Activated CD4-positive, alpha-beta T cell treated with anti-CD3 and anti-CD28 coated beads, Interleukin-2, amount 10 ng/mL, durations not matched to agents 7 days and 5 days (primary cell): Measurements from ENCODE around the gene REPS1. TPM values are rescaled to one million over a fixed set of nuclear protein-coding genes. Genes with fewer than 3 reads are reported as not detected.
"Not testable (repeated sequence)": the region's sequence is repeated elsewhere in the genome, so short reads cannot be mapped to it uniquely, and the experiment has no call there.

Experiments used
- CTCF ChIA-PET: fragments of 350-600 bp; sonication (Branson Sonifier 250); formaldehyde crosslinking; loops from one replicate; lab custom pipeline; 2021; ENCODE audit warnings: antibody characterized with exemption; lab: Charles Lee
- POLR2A ChIA-PET: fragments of 350-600 bp; sonication (Branson Sonifier 250); formaldehyde crosslinking; loops from one replicate; lab custom pipeline; 2021; ENCODE audit warnings: antibody characterized with exemption; lab: Charles Lee
- DNase-seq: peaks from one replicate; pipeline ENCODE4 v3.0.0-alpha.2; 2020
- H3K27ac Mint-ChIP-seq: one replicate; pipeline ENCODE4 v1.8.0; 2021; ENCODE audit warnings: mild to moderate bottlenecking, moderate library complexity, mixed read lengths
- H3K27me3 Mint-ChIP-seq: one replicate; pipeline ENCODE4 v1.8.0; 2021; ENCODE audit warnings: mixed read lengths
- H3K36me3 Mint-ChIP-seq: one replicate; pipeline ENCODE4 v1.8.0; 2021; ENCODE audit warnings: low read depth, mixed read lengths
- H3K4me1 Mint-ChIP-seq: one replicate; pipeline ENCODE4 v1.8.0; 2021; ENCODE audit warnings: mixed read lengths
- H3K4me3 Mint-ChIP-seq: one replicate; pipeline ENCODE4 v1.8.0; 2021; ENCODE audit warnings: mild to moderate bottlenecking, moderate library complexity, mixed read lengths
- H3K9me3 Mint-ChIP-seq: one replicate; pipeline ENCODE4 v1.8.0; 2021; ENCODE audit warnings: mixed read lengths
- total RNA-seq, 2 experiments: library from RNA; stranded (reverse); gene quantifications; one replicate each; pipeline ENCODE4 v1.2.3, GENCODE V29; 2021

REPS1 gene
- total RNA-seq, 2 experiments from 2014 or later = 44.5 to 58.1 TPM

GRCh38 chr6:139016337-139017213 lies 28.5 kb upstream of the REPS1 start:
- Mint-ChIP-seq H3K9me3 (no peaks in the 10 kb centered on the region), H3K27ac (no peak overlapping the region), H3K4me3 (no peak overlapping the region), H3K4me1 (no peaks in the 10 kb centered on the region), H3K36me3 (no peaks in the 10 kb centered on the region), H3K27me3 (no peaks in the 10 kb centered on the region)
- DNase-seq = no peak
- ChIA-PET CTCF (interaction anchor here (1.2 to 1.3 kb wide), 2 partner anchors 15 to 32 kb away, joined by 3 read pairs; no protein-coding TSS in a partner anchor), POLR2A (no interaction called here)

- no peak for DNase-seq
- Mint-ChIP-seq H3K27ac (no peak overlapping the region), H3K36me3 (no peaks in the 10 kb centered on the region), H3K4me3 (no peak overlapping the region), H3K4me1 (no peaks in the 10 kb centered on the region), H3K9me3 (no peaks in the 10 kb centered on the region), H3K27me3 (no peaks in the 10 kb centered on the region)
- ChIA-PET POLR2A (no interaction called here), CTCF (interaction anchor here (1.0 to 1.2 kb wide), 2 partner anchors 33 to 213 kb away, joined by 3 read pairs; no protein-coding TSS in a partner anchor)
Observed at GRCh38 chr6:139014945-139015344, 26.9 kb upstream of the REPS1 start.

- Mint-ChIP-seq H3K4me1 (no peaks in the 10 kb centered on the region), H3K36me3 (no peaks in the 10 kb centered on the region), H3K4me3 (no peak overlapping the region), H3K27me3 (no peaks in the 10 kb centered on the region), H3K27ac (no peak overlapping the region), H3K9me3 (no peaks in the 10 kb centered on the region)
- ChIA-PET CTCF (no interaction called here), POLR2A (no interaction called here)
- DNase-seq = no peak
Observed at GRCh38 chr6:139013185-139013800, 25.2 kb upstream of the REPS1 start.

- Mint-ChIP-seq H3K27me3 (no peaks in the 10 kb centered on the region), H3K9me3 (no peaks in the 10 kb centered on the region), H3K36me3 (no peaks in the 10 kb centered on the region), H3K4me1 (no peaks in the 10 kb centered on the region), H3K4me3 (no peak overlapping the region), H3K27ac (no peak overlapping the region)
- DNase-seq = no peak
- CTCF ChIA-PET = no interaction called here
- POLR2A ChIA-PET = no interaction called here
Observed at GRCh38 chr6:139011980-139012379, 23.9 kb upstream of the REPS1 start.

GRCh38 chr6:139010674-139011073 lies 22.6 kb upstream of the REPS1 start:
- CTCF ChIA-PET = no interaction called here
- H3K36me3 Mint-ChIP-seq = no peaks in the 10 kb centered on the region
- no peaks in the 10 kb centered on the region for H3K9me3 Mint-ChIP-seq
- H3K4me3 Mint-ChIP-seq = no peak overlapping the region
- no peak overlapping the region for H3K27ac Mint-ChIP-seq
- H3K27me3 Mint-ChIP-seq = no peaks in the 10 kb centered on the region
- H3K4me1 Mint-ChIP-seq = no peaks in the 10 kb centered on the region
- POLR2A ChIA-PET = no interaction called here
- no peak for DNase-seq

GRCh38 chr6:139008117-139008516 lies 20.1 kb upstream of the REPS1 start:
- DNase-seq = no peak
- Mint-ChIP-seq H3K36me3 (no peaks in the 10 kb centered on the region), H3K27me3 (no peaks in the 10 kb centered on the region), H3K4me3 (no peak overlapping the region), H3K4me1 (no peaks in the 10 kb centered on the region), H3K9me3 (no peaks in the 10 kb centered on the region), H3K27ac (no peak overlapping the region)
- ChIA-PET POLR2A (no interaction called here), CTCF (interaction anchor here (1.5 to 1.7 kb wide), 2 partner anchors 13 to 22 kb away, joined by 3 read pairs; no protein-coding TSS in a partner anchor)

GRCh38 chr6:139007428-139007827 lies 19.4 kb upstream of the REPS1 start:
- H3K4me1 Mint-ChIP-seq = no peaks in the 10 kb centered on the region
- ChIA-PET CTCF (interaction anchor here (1.5 kb wide), 1 partner anchor 13 kb away, joined by 3 read pairs; no protein-coding TSS in a partner anchor), POLR2A (no interaction called here)
- H3K27me3 Mint-ChIP-seq = no peaks in the 10 kb centered on the region
- H3K4me3 Mint-ChIP-seq = no peak overlapping the region
- no peaks in the 10 kb centered on the region for H3K9me3 Mint-ChIP-seq
- no peak for DNase-seq
- no peak overlapping the region for H3K27ac Mint-ChIP-seq
- no peaks in the 10 kb centered on the region for H3K36me3 Mint-ChIP-seq

GRCh38 chr6:139006477-139006876 lies 18.4 kb upstream of the REPS1 start:
- POLR2A ChIA-PET = no interaction called here
- no peak overlapping the region for H3K27ac Mint-ChIP-seq
- no peaks in the 10 kb centered on the region for H3K36me3 Mint-ChIP-seq
- no peaks in the 10 kb centered on the region for H3K4me1 Mint-ChIP-seq
- DNase-seq = no peak
- H3K27me3 Mint-ChIP-seq = no peaks in the 10 kb centered on the region
- H3K4me3 Mint-ChIP-seq = no peak overlapping the region
- CTCF ChIA-PET = no interaction called here
- H3K9me3 Mint-ChIP-seq = no peaks in the 10 kb centered on the region

- ChIA-PET CTCF (no interaction called here), POLR2A (no interaction called here)
- Mint-ChIP-seq H3K36me3 (no peaks in the 10 kb centered on the region), H3K4me3 (no peak overlapping the region), H3K9me3 (no peaks in the 10 kb centered on the region), H3K27me3 (no peaks in the 10 kb centered on the region), H3K27ac (no peak overlapping the region), H3K4me1 (peaks cover 2% of the 10 kb centered on the region)
- DNase-seq = no peak
Observed at GRCh38 chr6:139003751-139004150, 15.7 kb upstream of the REPS1 start.

GRCh38 chr6:138999949-139000725 lies 12.1 kb upstream of the REPS1 start:
- Mint-ChIP-seq H3K4me3 (no peak overlapping the region), H3K4me1 (peaks cover 2% of the 10 kb centered on the region), H3K27me3 (no peaks in the 10 kb centered on the region), H3K27ac (no peak overlapping the region), H3K36me3 (no peaks in the 10 kb centered on the region), H3K9me3 (no peaks in the 10 kb centered on the region)
- DNase-seq = no peak
- CTCF ChIA-PET = no interaction called here
- POLR2A ChIA-PET = no interaction called here

- no peaks in the 10 kb centered on the region for H3K27me3 Mint-ChIP-seq
Observed at GRCh38 chr6:138997136-138997535, 9.1 kb upstream of the REPS1 start.

GRCh38 chr6:138996524-138996923 lies 8.5 kb upstream of the REPS1 start:
- Mint-ChIP-seq H3K4me1 (peaks cover 2% of the 10 kb centered on the region), H3K4me3 (no peak overlapping the region), H3K27ac (no peak overlapping the region), H3K27me3 (no peaks in the 10 kb centered on the region), H3K36me3 (no peaks in the 10 kb centered on the region), H3K9me3 (no peaks in the 10 kb centered on the region)
- ChIA-PET POLR2A (no interaction called here), CTCF (interaction anchor here (0.7 kb wide), 1 partner anchor 9 kb away, joined by 4 read pairs; no protein-coding TSS in a partner anchor)
- DNase-seq = no peak

More at GRCh38 chr6:138997136-138997535, 9.1 kb upstream of the REPS1 start:
- Mint-ChIP-seq H3K36me3 (no peaks in the 10 kb centered on the region), H3K4me3 (no peak overlapping the region), H3K4me1 (peaks cover 2% of the 10 kb centered on the region), H3K27ac (no peak overlapping the region), H3K9me3 (no peaks in the 10 kb centered on the region)
- no peak for DNase-seq
- ChIA-PET CTCF (no interaction called here), POLR2A (no interaction called here)

GRCh38 chr6:138993410-138993809 lies 5.4 kb upstream of the REPS1 start:
- H3K27me3 Mint-ChIP-seq, H3K4me1 Mint-ChIP-seq, H3K4me3 Mint-ChIP-seq, POLR2A ChIA-PET, H3K36me3 Mint-ChIP-seq, H3K9me3 Mint-ChIP-seq, H3K27ac Mint-ChIP-seq, CTCF ChIA-PET, DNase-seq: not testable (repeated sequence)
